Panc1 (cell line): ENCODE data around the gene LIMA1.

Source experiments
- CTCF ChIP-seq: fragments of 450-650 bp; IDR thresholded peaks from 2 replicates; pipeline ENCODE4 v1.5.1; 2017; ENCODE audit warnings: mild to moderate bottlenecking
- POLR2AphosphoS5 ChIP-seq: IDR thresholded peaks from 2 replicates; pipeline ENCODE4 v1.6.1; 2012; ENCODE audit warnings: mild to moderate bottlenecking, low read depth, low read length, moderate library complexity
- REST ChIP-seq, 2 experiments: IDR thresholded peaks; 2 replicates each; pipeline ENCODE4 v1.6.1; 2011 to 2012; ENCODE audit warnings: low read depth in 2 of 2, control low read depth in 1 of 2, low read length in 1 of 2, mild to moderate bottlenecking in 1 of 2, moderate library complexity in 1 of 2; ENCODE audit not compliant: insufficient read depth in 1 of 2
- SIN3A ChIP-seq: IDR thresholded peaks from 2 replicates; pipeline ENCODE4 v1.6.1; 2012; ENCODE audit warnings: low read depth, mild to moderate bottlenecking, low read length, moderate library complexity, borderline replicate concordance; ENCODE audit not compliant: insufficient read depth
- TCF7L2 ChIP-seq: IDR thresholded peaks from 2 replicates; pipeline ENCODE4 v1.6.1; 2011; ENCODE audit warnings: mild to moderate bottlenecking, low read depth, low read length, inconsistent platforms

GRCh38 chr12:50200552-50201273 is 82.6 kb downstream of the LIMA1 start:
- no peak for TF ChIP-seq TCF7L2
- no peak for TF ChIP-seq CTCF
- no peak for TF ChIP-seq POLR2AphosphoS5
- TF ChIP-seq REST (IDR thresholded peaks at IDR 0.05; ENCODE audit: insufficient read depth in 1 of 2, low read depth in 2 of 2, low read length in 1 of 2): no peak
- no peak for TF ChIP-seq SIN3A
